A375 (cell line): ENCODE measurements around the gene SLC2A13. TPM values are rescaled to one million over a fixed set of nuclear protein-coding genes. Genes with fewer than 3 reads are reported as not detected.

Source experiments
- small RNA-seq: library from RNA; depleted of rRNA; stranded (forward); fragments of <200 nt; gene quantifications from one replicate; pipeline ENCODE3, GENCODE V24; 2014
- total RNA-seq: library from RNA; depleted of rRNA; stranded (reverse); fragments of >200 nt; shearing (Covaris generic); gene quantifications from 2 replicates; pipeline ENCODE4 v1.2.3, GENCODE V29; 2014; rRNA removed

The SLC2A13 gene
- 9.0 and 9.8 TPM in 2 replicates for total RNA-seq

DNA sequence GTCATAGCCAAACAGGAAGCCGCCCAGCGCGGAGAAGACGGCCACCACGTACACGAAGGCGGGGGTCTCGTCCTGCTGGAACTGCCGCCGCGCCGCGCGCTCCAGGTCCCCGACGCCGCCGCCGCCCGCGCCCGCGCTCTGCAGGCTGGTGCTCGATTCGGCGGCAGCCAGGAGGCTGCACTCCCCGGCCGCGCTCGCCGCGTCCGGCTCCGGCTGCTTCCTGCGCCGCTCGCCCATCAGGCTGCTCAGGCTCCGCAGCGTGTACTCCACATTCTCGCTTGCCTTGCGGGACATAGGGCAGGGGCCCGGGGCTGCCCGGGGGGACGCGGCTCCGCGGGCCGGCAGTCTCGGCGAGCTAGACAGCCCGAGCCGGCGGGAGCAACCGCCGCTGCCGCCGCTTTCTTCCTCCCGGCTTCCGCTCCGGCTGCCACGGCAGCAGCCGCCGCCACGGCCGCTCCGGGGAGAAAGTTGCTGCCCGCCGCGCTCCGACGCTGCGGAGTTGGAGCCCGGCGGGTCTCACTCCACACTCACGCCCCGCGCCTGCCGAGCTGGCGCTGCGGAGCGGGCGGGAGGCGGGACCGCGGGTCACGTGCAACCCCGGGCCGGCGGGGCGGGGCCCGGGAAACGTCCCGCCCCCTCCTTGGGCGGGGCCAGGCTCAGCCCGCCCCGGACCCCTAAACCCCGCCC is at the start of gene SLC2A13:
TSS of gene SLC2A13 (minus strand) at position 567 of the 687 bp plus-strand sequence. CDS start at position 294, 273 bp downstream.

Small RNA genes lying within 50 kb of the gene (small RNA-seq; reads per million reads assigned to genes)
- not detected for gene RF00414

Other genes with a start within 250 kb of the SLC2A13 start
- 0.90 and 1.4 TPM in 2 replicates for gene LRRK2, start 118.9 kb upstream of the SLC2A13 start, total RNA-seq